ENCODE results near the gene DKKL1. TPM values are rescaled to one million over a fixed set of nuclear protein-coding genes. Genes with fewer than 3 reads are reported as not detected.

DKKL1 gene
- total and polyA plus RNA-seq, 7 donors: 0.17 to 3.6 (median 1.9) TPM; not detected in 3

GRCh38 chr19:49338691-49339300 lies 24.9 kb upstream of the DKKL1 start:
- Histone ChIP-seq H3K4me1 (peaks cover 0 to 26% (median 22%) of the 10 kb centered on the region in 4 donors), H3K27ac (peak overlapping the region; percentile 73 to 90 (median 84)), H3K4me3 (peak overlapping the region; percentile 21 to 45 (median 42)), H3K36me3 (peaks cover 14 to 31% (median 25%) of the 10 kb centered on the region in 4 donors), H3K9me3 (no peaks in the 10 kb centered on the region), H3K27me3 (no peaks in the 10 kb centered on the region)
- intact Hi-C loops (cut with DNase I): loop anchor here (1.0 kb wide), 1 partner anchor 23 kb away; no protein-coding TSS in a partner anchor
- 10 to 49% methylated on average over 30 of the region's 30 CpGs for WGBS, 2 donors
- DNase-seq: peak; percentile 91
- TF ChIP-seq EP300 (IDR thresholded peaks at IDR 0.05) (no peak), POLR2A (IDR thresholded peaks at IDR 0.05) (no peak), CTCF (IDR thresholded peaks at IDR 0.05) (peak in 1 of 4 experiments; percentile 19), POLR2AphosphoS5 (IDR thresholded peaks at IDR 0.05) (peak in 1 of 4 donors; percentile 9)

GRCh38 chr19:49339301-49340068 lies 24.2 kb upstream of the DKKL1 start:
- H3K27ac ChIP-seq: peak overlapping the region; percentile 73 to 90 (median 84)
- H3K4me1 ChIP-seq: peaks cover 0 to 26% (median 22%) of the 10 kb centered on the region in 4 donors
- peak overlapping the region; percentile 22 to 45 (median 42) for H3K4me3 ChIP-seq
- intact Hi-C loops (cut with DNase I): loop anchor here (1.0 kb wide), 1 partner anchor 22 kb away; no protein-coding TSS in a partner anchor
- TF ChIP-seq CTCF (IDR thresholded peaks at IDR 0.05) (no peak), EP300 (IDR thresholded peaks at IDR 0.05) (peak in 1 of 4 donors; percentile 9), POLR2AphosphoS5 (IDR thresholded peaks at IDR 0.05) (peak; percentile 76 to 83 (median 78))
- WGBS, 2 donors: 11 to 50% methylated on average over 47 of the region's 47 CpGs
- DNase-seq: peak; percentile 97
- no peaks in the 10 kb centered on the region for H3K27me3 ChIP-seq
- peaks cover 18 to 38% (median 31%) of the 10 kb centered on the region in 4 donors for H3K36me3 ChIP-seq
- H3K9me3 ChIP-seq: no peaks in the 10 kb centered on the region

GRCh38 chr19:49340069-49340864 lies 23.4 kb upstream of the DKKL1 start:
- Histone ChIP-seq H3K36me3 (peaks cover 19 to 46% (median 39%) of the 10 kb centered on the region in 4 donors), H3K9me3 (no peaks in the 10 kb centered on the region), H3K27ac (peak overlapping the region; percentile 73 to 90 (median 84)), H3K4me1 (peaks cover 0 to 26% (median 22%) of the 10 kb centered on the region in 4 donors), H3K4me3 (peak overlapping the region; percentile 22 to 45 (median 42)), H3K27me3 (no peaks in the 10 kb centered on the region)
- 14 to 28% methylated on average over 36 of the region's 36 CpGs for WGBS, 2 donors
- TF ChIP-seq EP300 (IDR thresholded peaks at IDR 0.05) (no peak), CTCF (IDR thresholded peaks at IDR 0.05) (no peak), POLR2A (IDR thresholded peaks at IDR 0.05) (no peak), POLR2AphosphoS5 (IDR thresholded peaks at IDR 0.05) (no peak)
- peak; percentile 85 for DNase-seq
- intact Hi-C loops (cut with DNase I): no loop called here

GRCh38 chr19:49340865-49341718 lies 22.6 kb upstream of the DKKL1 start:
- 93 to 94% methylated on average over 11 of the region's 11 CpGs for WGBS, 2 donors
- H3K27me3 ChIP-seq: no peaks in the 10 kb centered on the region
- peak overlapping the region; percentile 73 to 90 (median 84) for H3K27ac ChIP-seq
- H3K9me3 ChIP-seq: no peaks in the 10 kb centered on the region
- peaks cover 0 to 26% (median 22%) of the 10 kb centered on the region in 4 donors for H3K4me1 ChIP-seq
- peak; percentile 63 for DNase-seq
- no peak overlapping the region for H3K4me3 ChIP-seq
- peaks cover 19 to 54% (median 44%) of the 10 kb centered on the region in 4 donors for H3K36me3 ChIP-seq
- intact Hi-C loops (cut with DNase I): no loop called here
- TF ChIP-seq EP300 (IDR thresholded peaks at IDR 0.05) (no peak), POLR2A (IDR thresholded peaks at IDR 0.05) (no peak), CTCF (IDR thresholded peaks at IDR 0.05) (no peak), POLR2AphosphoS5 (IDR thresholded peaks at IDR 0.05) (no peak)
